Dedifferentiated amniotic fluid mesenchymal stem cell (primary cell): ENCODE measurements around the gene SMIM24.

Experiments used
- DNase-seq: peaks from one replicate; pipeline ENCODE4 v3.0.0-alpha.2; 2016; ENCODE audit errors: extremely low spot score

Gene SMIM24

GRCh38 chr19:3497757-3498520 is 17.6 kb upstream of the SMIM24 start:
- no peak for DNase-seq

DNA sequence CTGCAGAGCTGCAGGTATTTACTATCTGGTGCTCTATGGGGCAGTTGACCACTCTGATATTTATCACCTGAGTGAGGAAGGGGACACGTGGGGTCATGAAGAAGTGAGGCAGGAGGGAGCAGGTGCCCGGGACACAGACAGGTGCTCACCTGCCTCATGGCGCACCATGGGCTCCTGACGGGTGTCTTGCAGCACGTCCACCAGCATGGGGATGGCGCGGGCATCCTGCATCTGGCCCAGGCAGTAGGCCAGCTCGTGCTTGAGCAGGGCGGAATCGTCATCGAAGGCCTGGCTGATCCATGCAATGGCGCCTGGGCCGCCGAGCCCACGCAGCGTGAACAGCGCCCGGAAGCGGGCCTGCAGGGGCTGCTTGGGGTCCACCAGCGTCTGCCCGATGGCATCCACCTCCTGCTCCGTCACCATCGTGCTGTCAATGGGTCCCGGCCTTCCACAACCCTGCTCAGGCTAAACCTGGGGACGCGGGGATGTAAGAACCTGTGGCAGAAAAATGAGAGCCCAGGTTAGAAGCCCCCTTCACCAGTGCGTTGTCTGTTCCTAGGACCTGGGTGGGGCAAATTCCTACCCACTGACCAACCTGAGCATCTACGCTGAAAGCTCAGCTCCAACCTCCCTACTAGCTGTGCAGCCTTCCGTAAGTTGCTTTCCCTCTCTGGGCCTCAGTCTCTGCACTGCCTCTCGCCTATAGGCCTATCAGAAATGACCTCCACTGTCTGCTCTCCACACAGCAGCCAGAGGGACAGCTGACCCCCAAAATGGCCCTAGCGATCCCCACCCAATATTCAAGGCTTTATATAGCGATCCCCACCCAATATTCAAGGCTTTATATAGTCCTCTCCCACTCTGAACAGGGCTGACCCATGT is 16.3 kb upstream of the SMIM24 start:
- no peak for DNase-seq

DNA sequence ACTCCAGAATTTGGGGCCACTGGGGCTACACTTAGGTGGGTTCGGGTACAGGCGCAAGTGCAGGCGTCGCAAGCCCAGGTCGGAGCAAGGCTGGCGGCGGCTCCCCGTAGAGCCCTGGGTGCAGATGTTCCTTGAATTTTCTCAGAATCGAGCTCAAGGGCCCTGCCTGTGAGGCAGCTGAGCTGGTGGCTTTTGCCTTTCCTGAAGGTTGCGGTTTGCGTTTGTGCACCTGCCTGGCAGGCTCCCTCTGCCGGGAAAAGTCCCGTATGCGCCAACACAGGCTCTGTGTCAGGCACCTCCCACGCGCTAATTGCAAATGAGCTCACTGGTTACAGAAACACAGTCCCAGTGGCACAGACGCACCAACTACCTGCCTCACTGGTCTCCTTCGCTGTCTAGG is 14.2 kb upstream of the SMIM24 start:
- DNase-seq: no peak

- no peak for DNase-seq
These were observed 13.7 kb upstream of the SMIM24 start for GRCh38 chr19:3494051-3494450.

GRCh38 chr19:3493651-3494050 is 13.3 kb upstream of the SMIM24 start:
- no peak for DNase-seq

GRCh38 chr19:3492919-3493318 is 12.6 kb upstream of the SMIM24 start:
- no peak for DNase-seq

DNA sequence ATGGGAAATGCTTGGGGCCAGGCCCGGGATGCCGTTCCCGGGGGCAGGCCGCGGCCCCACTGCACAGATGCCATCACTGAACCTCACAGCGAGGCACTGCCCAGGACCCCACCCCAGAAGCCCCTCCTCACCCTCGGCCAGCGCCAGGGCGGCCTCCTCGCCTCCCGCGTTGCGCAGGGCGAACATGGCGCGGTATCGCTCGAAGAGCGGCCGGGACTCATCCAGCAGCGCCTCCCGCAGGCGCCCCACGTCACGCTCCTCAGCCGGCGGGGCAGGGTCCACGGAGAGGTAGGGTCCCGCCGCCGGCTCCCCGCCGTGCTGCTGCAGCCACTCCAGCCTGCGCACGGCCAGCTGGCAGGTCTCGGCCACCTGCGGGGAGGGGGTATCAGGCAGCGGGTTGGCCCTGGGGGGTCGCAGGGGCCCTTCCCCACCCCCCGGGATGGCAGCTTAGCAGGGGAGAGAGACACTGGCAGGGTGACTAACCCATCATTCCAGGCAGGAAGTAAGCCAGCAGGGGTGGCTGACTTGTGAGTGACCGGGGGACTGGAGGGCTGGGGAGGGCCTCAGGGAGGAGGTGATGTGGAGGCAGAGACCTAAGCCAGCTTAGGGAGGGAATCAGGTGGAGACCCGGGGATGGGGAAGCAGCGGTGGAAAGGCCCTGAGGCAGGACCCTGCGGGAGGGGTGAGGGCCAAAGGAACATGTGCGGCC is 12.0 kb upstream of the SMIM24 start:
- DNase-seq: no peak

- no peak for DNase-seq
These were observed 11.2 kb upstream of the SMIM24 start for GRCh38 chr19:3491396-3492119.

- DNase-seq: no peak
These were observed 2.9 kb upstream of the SMIM24 start, which contains the start of gene SMIM44 for GRCh38 chr19:3483226-3483628. Gene SMIM44, minus strand, starts transcription at chr19:3483441. Its CDS starts 38 bp downstream, at chr19:3483403.

DNA sequence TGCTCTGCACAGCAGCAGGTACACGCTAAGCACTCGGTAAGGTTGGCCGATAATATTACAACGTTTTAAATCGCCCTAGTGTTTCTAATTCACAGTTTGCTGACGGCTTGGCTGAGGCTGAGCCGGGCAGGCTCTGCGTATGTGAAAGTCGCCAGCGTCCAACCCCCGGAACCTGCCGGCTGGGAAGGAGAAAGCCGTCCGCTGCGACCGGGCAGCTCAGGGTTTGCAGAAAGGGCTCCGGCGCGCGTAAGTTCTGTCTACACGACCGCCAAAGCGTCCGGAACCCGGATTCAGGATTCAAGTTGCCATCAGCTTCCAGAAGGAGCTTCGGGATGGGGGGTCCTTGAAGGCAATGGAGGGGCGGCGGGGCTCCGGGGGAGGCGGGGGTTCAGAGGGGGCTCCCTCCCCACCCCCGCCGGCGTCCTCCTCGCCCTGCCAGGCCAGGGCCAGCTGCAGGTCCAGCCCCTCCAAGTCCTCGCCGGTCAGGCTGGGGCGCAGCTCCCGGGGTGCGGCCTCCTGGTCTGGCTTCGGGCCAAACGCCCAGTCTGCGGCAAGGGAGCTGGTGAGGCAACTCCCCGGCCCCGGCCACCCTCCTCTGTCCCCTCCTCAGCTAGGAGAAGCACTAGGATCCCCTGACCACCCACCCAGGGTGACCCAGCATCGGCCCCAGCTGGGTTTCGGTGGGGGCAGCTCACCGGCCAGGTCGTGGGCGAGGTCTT is 2.3 kb upstream of the SMIM24 start:
- DNase-seq: no peak

DNA sequence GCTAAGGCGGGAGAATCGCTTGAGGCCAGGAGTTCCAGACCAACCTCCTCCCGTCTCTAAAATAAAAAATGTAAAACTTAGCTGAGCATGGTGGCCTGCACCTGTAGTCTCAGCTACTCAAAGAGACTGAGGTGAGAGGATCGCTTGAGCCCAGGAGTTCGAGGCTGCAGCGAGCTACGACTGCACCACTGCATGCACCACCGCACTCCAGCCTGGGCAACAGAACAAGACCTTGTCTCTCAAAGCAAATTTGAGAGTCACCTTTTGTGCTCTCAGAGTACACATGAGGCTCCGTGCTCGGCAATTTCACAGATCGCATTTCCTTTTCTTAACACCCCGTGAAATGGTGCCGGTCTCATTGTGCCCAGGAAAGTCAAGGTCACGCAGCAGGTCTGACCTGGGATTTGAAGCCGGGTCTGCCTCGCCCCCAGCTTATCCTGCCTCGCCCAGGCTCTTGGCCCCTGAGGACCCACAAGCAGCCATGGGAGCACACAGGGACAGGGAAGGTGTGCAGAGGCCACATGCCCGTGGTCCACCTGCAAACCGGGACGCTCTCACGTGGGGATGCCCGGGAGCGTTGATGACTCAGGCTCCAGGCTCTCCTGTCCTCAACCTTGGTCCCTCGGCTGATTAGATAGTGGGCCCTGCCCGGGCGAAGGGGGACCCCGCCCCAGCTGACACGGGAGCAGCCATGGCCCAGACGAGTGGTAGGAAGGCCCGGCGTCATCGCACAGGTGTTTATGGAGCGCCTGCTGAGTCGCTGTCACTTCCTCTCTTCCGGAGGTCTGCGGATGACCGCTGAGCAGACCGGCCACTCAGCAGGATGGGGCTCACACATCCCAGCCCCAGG is 1.1 kb upstream of the SMIM24 start:
- no peak for DNase-seq

DNA sequence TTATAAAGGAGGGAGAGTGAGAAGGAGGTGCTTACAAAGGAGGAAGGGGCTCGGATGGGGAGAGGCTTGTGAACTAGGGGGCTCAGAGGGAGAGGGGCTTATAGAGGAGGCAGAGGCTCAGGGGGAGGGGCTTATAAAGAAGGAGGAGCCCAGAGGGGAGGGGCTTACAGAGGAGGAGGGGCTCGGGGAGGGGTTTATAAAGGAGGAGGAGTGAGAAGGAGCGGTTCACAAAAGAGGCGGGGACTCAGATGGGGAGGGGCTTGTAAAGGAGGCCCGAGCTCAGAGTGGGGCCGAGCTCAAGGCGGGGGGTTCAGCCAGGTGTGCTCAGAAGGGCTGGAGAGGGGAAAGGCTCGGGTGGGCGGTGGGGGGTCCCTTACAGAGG is 500 bp downstream of the SMIM24 start:
- DNase-seq: no peak

- DNase-seq: no peak
These were observed 1.0 kb downstream of the SMIM24 start for GRCh38 chr19:3479177-3479833.

DNA sequence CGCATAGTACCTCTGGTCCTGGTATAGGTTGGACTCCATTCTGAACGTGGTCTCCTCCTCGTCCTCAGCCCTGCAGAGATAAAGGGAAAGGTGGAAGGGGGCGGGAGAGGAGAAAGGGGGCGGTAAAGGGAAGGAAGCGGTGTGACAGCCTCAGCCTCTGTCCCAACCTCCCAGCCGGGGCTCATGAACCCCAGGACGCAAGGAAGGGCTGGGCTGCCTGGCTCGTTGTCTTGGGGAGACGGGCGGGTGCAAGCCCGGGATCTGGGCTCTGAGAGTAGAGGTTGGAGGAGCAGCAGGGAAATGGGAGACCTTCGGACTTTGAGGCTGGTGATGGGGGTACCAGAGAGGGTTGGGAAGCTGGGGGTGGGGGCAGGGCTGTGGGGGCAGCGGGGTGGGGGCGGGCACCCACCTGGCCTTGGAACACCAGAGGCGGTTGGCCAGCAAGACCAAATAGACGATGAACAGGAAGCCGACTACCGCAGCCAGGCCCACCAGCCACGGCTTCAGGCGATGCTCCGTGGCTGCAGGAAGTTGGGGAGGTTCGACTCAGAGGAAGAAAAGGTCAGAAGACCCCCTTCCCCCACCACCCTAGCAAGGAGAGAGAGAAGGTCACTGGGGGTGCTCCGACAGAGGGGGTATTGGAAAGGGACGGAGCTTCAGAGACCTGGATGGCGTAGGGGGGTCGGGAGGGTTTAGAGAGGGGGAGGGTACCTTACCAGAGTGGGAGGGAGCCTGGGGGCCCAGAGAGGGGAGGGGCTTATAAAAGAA is 1.7 kb downstream of the SMIM24 start:
- no peak for DNase-seq

DNA sequence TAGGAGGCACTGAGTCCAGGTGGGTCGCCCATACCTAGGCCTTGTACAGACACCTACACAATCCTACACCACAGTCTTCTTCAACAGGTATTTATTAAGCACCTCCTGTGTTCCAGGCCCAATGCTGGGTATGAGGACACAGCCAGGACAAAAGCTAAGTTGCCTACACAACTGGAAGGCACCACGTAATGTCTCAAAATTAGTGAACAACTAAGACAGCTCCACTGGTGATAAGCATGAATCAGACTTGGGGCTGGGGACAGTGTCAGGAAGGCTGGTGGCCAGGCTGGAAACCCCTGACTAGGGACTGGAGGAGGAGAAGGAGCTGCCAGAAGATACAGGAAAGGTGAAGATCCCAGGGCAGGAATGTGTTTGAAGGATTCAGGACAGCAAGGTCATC is 2.4 kb downstream of the SMIM24 start:
- no peak for DNase-seq

DNA sequence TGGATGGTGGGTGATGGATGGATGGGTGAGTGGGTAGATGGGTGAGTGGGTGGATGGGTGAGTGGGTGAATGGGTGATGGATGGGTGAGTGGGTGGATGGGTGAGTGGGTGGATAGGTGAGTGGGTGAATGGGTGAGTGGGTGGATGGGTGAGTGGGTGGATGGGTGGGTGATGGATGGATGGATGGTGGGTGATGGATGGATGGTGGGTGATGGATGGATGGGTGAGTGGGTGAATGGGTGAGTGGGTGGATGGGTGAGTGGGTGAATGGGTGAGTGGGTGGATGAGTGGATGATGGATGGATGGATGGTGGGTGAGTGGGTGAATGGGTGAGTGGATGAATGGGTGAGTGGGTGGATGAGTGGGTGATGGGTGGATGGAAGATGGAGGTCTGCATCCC is 2.8 kb downstream of the SMIM24 start:
- DNase-seq: no peak

- no peak for DNase-seq
These were observed 3.5 kb downstream of the SMIM24 start for GRCh38 chr19:3476830-3477229.

DNA sequence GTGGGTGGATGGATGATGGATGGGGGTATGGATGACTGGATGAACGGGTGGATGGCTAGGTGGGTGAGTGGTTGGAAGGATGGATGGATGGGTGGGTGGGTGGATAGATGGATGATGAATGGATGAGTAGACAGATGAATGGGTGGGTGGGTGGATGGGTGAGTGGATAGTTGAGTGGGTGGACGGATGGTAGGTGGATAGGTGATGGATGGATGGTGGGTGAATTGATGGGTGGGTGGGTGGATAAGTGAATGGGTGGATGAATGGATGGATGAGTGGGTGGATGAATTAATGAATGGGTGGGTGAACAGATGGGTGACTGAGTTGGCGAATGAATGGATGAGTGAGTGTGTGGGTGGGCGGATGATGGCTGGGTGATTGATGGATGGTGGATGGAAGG is 4.9 kb downstream of the SMIM24 start:
- no peak for DNase-seq

GRCh38 chr19:3474614-3475013 is 5.7 kb downstream of the SMIM24 start:
- DNase-seq: no peak
